Activated CD4-positive, alpha-beta memory T cell treated with anti-CD3 and anti-CD28 coated beads for 36 hours (primary cell): Measurements from ENCODE around the gene DPF3. TPM values are rescaled to one million over a fixed set of nuclear protein-coding genes. Genes with fewer than 3 reads are reported as not detected.

Experiments used
- CTCF ChIA-PET: fragments of 350-600 bp; sonication (Branson Sonifier 250); formaldehyde crosslinking; loops from one replicate; lab custom pipeline; 2021; ENCODE audit warnings: antibody characterized with exemption, inconsistent platforms; lab: Charles Lee
- POLR2A ChIA-PET: fragments of 350-600 bp; sonication (Branson Sonifier 250); formaldehyde crosslinking; loops from one replicate; lab custom pipeline; 2021; ENCODE audit warnings: antibody characterized with exemption; lab: Charles Lee
- DNase-seq: peaks from one replicate; pipeline ENCODE4 v3.0.0-alpha.2; 2020
- H3K27ac Mint-ChIP-seq: one replicate; pipeline ENCODE4 v1.8.0; 2021; ENCODE audit warnings: mixed read lengths
- H3K27me3 Mint-ChIP-seq: one replicate; pipeline ENCODE4 v1.8.0; 2021; ENCODE audit warnings: mixed read lengths
- H3K36me3 Mint-ChIP-seq: one replicate; pipeline ENCODE4 v1.8.0; 2021; ENCODE audit warnings: mixed read lengths
- H3K4me1 Mint-ChIP-seq: one replicate; pipeline ENCODE4 v1.8.0; 2021; ENCODE audit warnings: low read depth, mixed read lengths
- H3K4me3 Mint-ChIP-seq: one replicate; pipeline ENCODE4 v1.8.0; 2021; ENCODE audit warnings: mild to moderate bottlenecking, mixed read lengths
- H3K9me3 Mint-ChIP-seq: one replicate; pipeline ENCODE4 v1.8.0; 2021; ENCODE audit warnings: mixed read lengths
- intact Hi-C: fragments of 100-400 bp; cut with micrococcal nuclease; formaldehyde crosslinking; loops from one replicate; pipeline ENCODE4 v1.15.1; 2023
- total RNA-seq, 2 experiments: library from RNA; stranded (reverse); gene quantifications; one replicate each; pipeline ENCODE4 v1.2.3, GENCODE V29; 2021

DPF3 gene
- total RNA-seq, 2 experiments from 2014 or later = 0.24 to 0.39 TPM

GRCh38 chr14:72903716-72904115, 9.8 kb upstream of the DPF3 start:
- no peak for DNase-seq
- intact Hi-C loops = no loop called here
- Mint-ChIP-seq H3K27me3 (peaks cover 6% of the 10 kb centered on the region), H3K4me1 (no peaks in the 10 kb centered on the region), H3K36me3 (no peaks in the 10 kb centered on the region), H3K27ac (no peak overlapping the region), H3K4me3 (no peak overlapping the region), H3K9me3 (no peaks in the 10 kb centered on the region)
- ChIA-PET POLR2A (no interaction called here), CTCF (interaction anchor here (0.7 to 7.8 kb wide), 18 partner anchors 10 to 424 kb away, joined by 3 to 278 read pairs (median 4); partner anchors contain the start of genes DCAF4 and DPF3)

DNA sequence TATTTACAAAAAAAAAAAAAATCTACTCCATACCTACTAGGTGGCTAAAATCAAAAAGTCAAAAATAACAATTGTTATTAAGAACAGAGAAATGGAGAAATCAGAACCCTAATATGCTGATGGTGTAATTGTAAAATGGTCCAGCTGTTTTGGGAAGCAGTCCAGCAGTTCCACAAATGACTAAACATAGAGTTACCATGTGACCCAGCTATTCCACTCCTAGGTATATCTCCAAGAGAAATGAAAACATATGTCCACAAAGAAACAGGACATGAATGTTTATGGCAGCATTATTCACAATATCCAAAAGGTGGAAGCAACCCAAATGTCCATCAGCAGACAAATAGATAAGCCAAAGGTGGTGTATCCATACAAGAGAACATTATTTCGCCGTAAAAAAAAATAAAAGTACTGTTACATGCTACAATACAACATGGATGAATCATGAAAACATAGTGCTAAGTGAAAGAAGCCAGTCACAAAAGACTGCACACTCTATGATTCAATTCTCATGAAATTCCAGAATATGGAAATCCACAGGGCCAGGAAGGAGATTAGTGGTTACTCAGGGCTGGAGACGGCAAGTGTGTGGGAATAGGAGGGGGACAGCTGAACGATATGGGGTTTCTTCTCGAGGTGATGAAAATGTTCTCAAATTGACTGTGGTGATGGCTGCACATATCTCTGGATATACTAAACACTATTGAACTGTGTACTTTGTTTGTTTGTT, 9.1 kb upstream of the DPF3 start:
- no peak for DNase-seq
- H3K36me3 Mint-ChIP-seq = no peaks in the 10 kb centered on the region
- H3K27me3 Mint-ChIP-seq = peaks cover 7% of the 10 kb centered on the region
- H3K9me3 Mint-ChIP-seq = no peaks in the 10 kb centered on the region
- no peak overlapping the region for H3K27ac Mint-ChIP-seq
- H3K4me3 Mint-ChIP-seq = no peak overlapping the region
- no peaks in the 10 kb centered on the region for H3K4me1 Mint-ChIP-seq
- CTCF ChIA-PET = interaction anchor here (0.8 to 7.8 kb wide), 9 partner anchors 9 to 393 kb away, joined by 3 to 278 read pairs (median 15); partner anchors contain the start of genes DCAF4 and DPF3
- POLR2A ChIA-PET = no interaction called here
- intact Hi-C loops = no loop called here

DNA sequence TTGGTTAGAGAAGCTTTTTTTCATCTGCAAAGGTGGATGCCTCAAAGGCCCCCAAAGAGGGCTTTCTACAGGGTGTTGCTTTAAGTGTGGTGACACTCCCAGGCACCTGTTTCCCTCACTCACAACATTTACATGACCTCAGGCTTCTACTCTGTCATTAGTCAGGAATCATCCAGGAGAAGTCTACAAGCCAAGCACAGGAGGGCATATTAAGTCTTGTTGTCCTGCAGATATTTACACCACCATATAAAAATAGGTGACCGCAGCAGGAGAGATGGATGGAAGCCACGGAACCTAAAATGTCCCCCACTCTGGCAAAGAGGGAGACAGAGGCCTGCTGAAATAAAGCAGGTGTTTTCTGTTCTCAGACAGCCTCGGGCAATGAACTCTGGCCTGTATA, 7.5 kb upstream of the DPF3 start:
- H3K9me3 Mint-ChIP-seq = no peaks in the 10 kb centered on the region
- no peak overlapping the region for H3K27ac Mint-ChIP-seq
- H3K4me1 Mint-ChIP-seq = no peaks in the 10 kb centered on the region
- H3K36me3 Mint-ChIP-seq = no peaks in the 10 kb centered on the region
- DNase-seq = no peak
- H3K4me3 Mint-ChIP-seq = no peak overlapping the region
- ChIA-PET CTCF (interaction anchor here (7.8 kb wide), 1 partner anchor 386 kb away, joined by 278 read pairs; no protein-coding TSS in a partner anchor), POLR2A (no interaction called here)
- peaks cover 10% of the 10 kb centered on the region for H3K27me3 Mint-ChIP-seq
- intact Hi-C loops = no loop called here

- Mint-ChIP-seq H3K4me1 (peaks cover 9% of the 10 kb centered on the region), H3K9me3 (no peaks in the 10 kb centered on the region), H3K27ac (no peak overlapping the region), H3K4me3 (no peak overlapping the region), H3K27me3 (peaks cover 25% of the 10 kb centered on the region), H3K36me3 (no peaks in the 10 kb centered on the region)
- ChIA-PET CTCF (no interaction called here), POLR2A (no interaction called here)
- no peak for DNase-seq
- intact Hi-C loops = no loop called here
Measured at GRCh38 chr14:72898448-72898847, 4.5 kb upstream of the DPF3 start.

- ChIA-PET POLR2A (interaction anchor here (1.5 kb wide), 2 partner anchors 84 to 374 kb away, joined by 4 to 5 read pairs; no protein-coding TSS in a partner anchor), CTCF (interaction anchor here (1.2 to 3.0 kb wide), 5 partner anchors 10 to 381 kb away, joined by 3 to 30 read pairs (median 6); no protein-coding TSS in a partner anchor)
- Mint-ChIP-seq H3K4me3 (peak overlapping the region; percentile 88), H3K27me3 (peaks cover 43% of the 10 kb centered on the region), H3K4me1 (peaks cover 20% of the 10 kb centered on the region), H3K27ac (no peak overlapping the region), H3K36me3 (no peaks in the 10 kb centered on the region), H3K9me3 (no peaks in the 10 kb centered on the region)
- intact Hi-C loops = loop anchor here (5.0 kb wide), 2 partner anchors 82 to 302 kb away; no protein-coding TSS in a partner anchor
- DNase-seq = no peak
Measured at GRCh38 chr14:72894623-72895378, 900 bp upstream of the DPF3 start.

GRCh38 chr14:72894323-72894622, 372 bp upstream of the DPF3 start:
- intact Hi-C loops = loop anchor here (5.0 kb wide), 2 partner anchors 82 to 302 kb away; no protein-coding TSS in a partner anchor
- DNase-seq = no peak
- ChIA-PET CTCF (interaction anchor here (0.9 to 3.0 kb wide), 6 partner anchors 11 to 380 kb away, joined by 3 to 30 read pairs (median 5); no protein-coding TSS in a partner anchor), POLR2A (interaction anchor here (1.5 kb wide), 2 partner anchors 83 to 373 kb away, joined by 4 to 5 read pairs; no protein-coding TSS in a partner anchor)
- Mint-ChIP-seq H3K4me1 (peaks cover 20% of the 10 kb centered on the region), H3K27me3 (peaks cover 43% of the 10 kb centered on the region), H3K4me3 (peak overlapping the region; percentile 88), H3K36me3 (no peaks in the 10 kb centered on the region), H3K27ac (no peak overlapping the region), H3K9me3 (no peaks in the 10 kb centered on the region)

- POLR2A ChIA-PET = interaction anchor here (1.5 kb wide), 2 partner anchors 82 to 372 kb away, joined by 4 to 5 read pairs; no protein-coding TSS in a partner anchor
- CTCF ChIA-PET = interaction anchor here (1.1 to 3.0 kb wide), 4 partner anchors 12 to 379 kb away, joined by 4 to 30 read pairs (median 12); no protein-coding TSS in a partner anchor
- peak overlapping the region; percentile 76 for H3K4me3 Mint-ChIP-seq
- H3K27me3 Mint-ChIP-seq = peaks cover 41% of the 10 kb centered on the region
- no peaks in the 10 kb centered on the region for H3K36me3 Mint-ChIP-seq
- peak; percentile 39 for DNase-seq
- H3K9me3 Mint-ChIP-seq = no peaks in the 10 kb centered on the region
- intact Hi-C loops = loop anchor here (5.0 kb wide), 2 partner anchors 81 to 301 kb away; no protein-coding TSS in a partner anchor
- no peak overlapping the region for H3K27ac Mint-ChIP-seq
- peaks cover 20% of the 10 kb centered on the region for H3K4me1 Mint-ChIP-seq
Measured at GRCh38 chr14:72892879-72893635, 844 bp downstream of the DPF3 start.

- Mint-ChIP-seq H3K36me3 (no peaks in the 10 kb centered on the region), H3K4me3 (peak overlapping the region; percentile 76), H3K27ac (no peak overlapping the region), H3K27me3 (peaks cover 40% of the 10 kb centered on the region), H3K4me1 (peaks cover 20% of the 10 kb centered on the region), H3K9me3 (no peaks in the 10 kb centered on the region)
- intact Hi-C loops = loop anchor here (5.0 kb wide), 2 partner anchors 80 to 300 kb away; no protein-coding TSS in a partner anchor
- ChIA-PET CTCF (interaction anchor here (0.6 to 3.0 kb wide), 4 partner anchors 12 to 522 kb away, joined by 3 to 20 read pairs (median 12); no protein-coding TSS in a partner anchor), POLR2A (no interaction called here)
- peak; percentile 41 for DNase-seq
Measured at GRCh38 chr14:72892103-72892878, 1.6 kb downstream of the DPF3 start.

DNA sequence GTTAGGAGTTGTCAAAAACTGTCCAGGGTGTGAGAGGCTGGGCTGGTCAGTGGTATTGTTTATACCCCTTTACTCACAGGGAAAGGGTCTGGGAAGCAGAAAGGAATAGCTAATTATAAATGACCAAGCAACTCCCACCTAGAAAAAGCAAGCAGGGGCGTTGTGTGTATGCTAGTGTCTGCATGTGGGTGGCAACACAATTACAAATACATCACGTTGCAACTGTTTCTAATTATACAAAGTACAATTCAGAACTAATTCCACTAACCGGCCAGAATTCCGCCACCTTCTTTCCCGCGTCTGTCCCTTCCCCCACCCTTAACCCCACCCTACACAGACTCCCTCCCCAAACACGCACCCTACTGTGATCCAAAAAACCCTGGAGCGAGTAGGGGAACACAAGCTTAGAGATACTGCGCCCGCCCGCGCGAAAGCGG, 2.2 kb downstream of the DPF3 start:
- peaks cover 20% of the 10 kb centered on the region for H3K4me1 Mint-ChIP-seq

GRCh38 chr14:72889366-72889765, 4.5 kb downstream of the DPF3 start:
- CTCF ChIA-PET = interaction anchor here (2.2 kb wide), 1 partner anchor 59 kb away, joined by 6 read pairs; no protein-coding TSS in a partner anchor
- Mint-ChIP-seq H3K36me3 (no peaks in the 10 kb centered on the region), H3K27me3 (peaks cover 22% of the 10 kb centered on the region), H3K9me3 (no peaks in the 10 kb centered on the region), H3K27ac (no peak overlapping the region), H3K4me3 (no peak overlapping the region), H3K4me1 (peaks cover 13% of the 10 kb centered on the region)
- POLR2A ChIA-PET = no interaction called here
- intact Hi-C loops = no loop called here
- DNase-seq = no peak

More for the DNA sequence above, 2.2 kb downstream of the DPF3 start:
- peaks cover 36% of the 10 kb centered on the region for H3K27me3 Mint-ChIP-seq
- no peaks in the 10 kb centered on the region for H3K36me3 Mint-ChIP-seq
- no peaks in the 10 kb centered on the region for H3K9me3 Mint-ChIP-seq
- no peak overlapping the region for H3K27ac Mint-ChIP-seq
- intact Hi-C loops = loop anchor here (5.0 kb wide), 2 partner anchors 79 to 299 kb away; no protein-coding TSS in a partner anchor
- POLR2A ChIA-PET = no interaction called here
- no peak for DNase-seq
- CTCF ChIA-PET = interaction anchor here (0.6 to 2.6 kb wide), 3 partner anchors 13 to 521 kb away, joined by 3 to 20 read pairs (median 5); no protein-coding TSS in a partner anchor
- peak overlapping the region; percentile 76 for H3K4me3 Mint-ChIP-seq
